K562 (cell line): ENCODE measurements around the gene TTC21A. TPM values are rescaled to one million over a fixed set of nuclear protein-coding genes. Genes with fewer than 3 reads are reported as not detected.

ENCODE experiments used
- ARID4B ChIP-seq: sonication (generic); formaldehyde crosslinking; IDR thresholded peaks from 2 replicates; pipeline ENCODE4 v1.8.0; 2022; ENCODE audit warnings: mild to moderate bottlenecking, missing genetic modification reagents
- BACH1 ChIP-seq: fragments of 200-800 bp; sonication (Bioruptor generic); IDR thresholded peaks from 2 replicates; pipeline ENCODE4 v1.6.1; 2016; ENCODE audit warnings: missing genetic modification characterization, missing compliant biosample characterization
- CREB3L1 ChIP-seq: fragments of 450-650 bp; IDR thresholded peaks from 2 replicates; pipeline ENCODE4 v1.6.1; 2014; ENCODE audit warnings: low read depth, mild to moderate bottlenecking, moderate library complexity, borderline replicate concordance
- CREBBP ChIP-seq: IDR thresholded peaks from one replicate; pipeline ENCODE4 v1.6.1; 2012; ENCODE audit warnings: low read depth, mild to moderate bottlenecking, control low read depth, inconsistent platforms, low read length
- MAFF ChIP-seq: IDR thresholded peaks from 2 replicates; pipeline ENCODE4 v1.6.1; 2012; ENCODE audit warnings: low read length, improper control_type of control experiment
- MCM5 ChIP-seq: fragments of 450-650 bp; IDR thresholded peaks from 2 replicates; pipeline ENCODE4 v1.6.1; 2016; ENCODE audit warnings: low read depth
- MXD1 ChIP-seq: fragments of 250-450 bp; sonication (Bioruptor Pico); IDR thresholded peaks from 2 replicates; pipeline ENCODE4 v1.8.0; 2021; ENCODE audit warnings: borderline replicate concordance, mild to moderate bottlenecking, moderate library complexity; ENCODE audit not compliant: poor library complexity, severe bottlenecking
- NFYB ChIP-seq: IDR thresholded peaks from 2 replicates; pipeline ENCODE4 v1.6.1; 2011; ENCODE audit warnings: mild to moderate bottlenecking, moderate library complexity; ENCODE audit not compliant: insufficient read length; ENCODE audit errors: extremely low read depth
- RUNX1 ChIP-seq: sonication (generic); IDR thresholded peaks from 2 replicates; pipeline ENCODE4 v1.6.1; 2016; ENCODE audit warnings: antibody characterized with exemption, low read depth
- SMAD2 ChIP-seq: fragments of 150-350 bp; IDR thresholded peaks from 2 replicates; pipeline ENCODE4 v1.6.1; 2014; ENCODE audit warnings: low read depth, mild to moderate bottlenecking, low read length
- SREBF2 ChIP-seq: sonication (generic); formaldehyde crosslinking; IDR thresholded peaks from 2 replicates; pipeline ENCODE4 v1.4.0; 2020; ENCODE audit warnings: mild to moderate bottlenecking, missing genetic modification reagents
- TAL1 ChIP-seq: fragments of 450-650 bp; IDR thresholded peaks from 2 replicates; pipeline ENCODE4 v1.6.1; 2016; ENCODE audit warnings: mild to moderate bottlenecking
- ZBTB12 ChIP-seq: fragments of 250-450 bp; sonication (Bioruptor Pico); IDR thresholded peaks from 2 replicates; pipeline ENCODE4 v1.4.0; 2020
- ZBTB33 ChIP-seq: sonication (generic); formaldehyde crosslinking; IDR thresholded peaks from 2 replicates; pipeline ENCODE4 v1.8.1; 2023; ENCODE audit warnings: mild to moderate bottlenecking, missing genetic modification reagents
- ZBTB7A ChIP-seq: IDR thresholded peaks from 2 replicates; pipeline ENCODE4 v1.6.1; 2011; ENCODE audit warnings: low read depth, mild to moderate bottlenecking, low read length, moderate library complexity, borderline replicate concordance; ENCODE audit not compliant: control insufficient read depth
- ZNF121 ChIP-seq: sonication (generic); formaldehyde crosslinking; conservative IDR thresholded peaks from 2 replicates; pipeline ENCODE4 v1.8.0; 2022; ENCODE audit warnings: missing genetic modification reagents
- ZNF668 ChIP-seq: fragments of 250-450 bp; sonication (Bioruptor Pico); IDR thresholded peaks from 2 replicates; pipeline ENCODE4 v1.8.0; 2022; ENCODE audit warnings: mild to moderate bottlenecking, inconsistent platforms
- ZNF785 ChIP-seq: fragments of 250-450 bp; sonication (Bioruptor Pico); IDR thresholded peaks from 2 replicates; pipeline ENCODE4 v1.4.0; 2020; ENCODE audit warnings: mild to moderate bottlenecking
- polyA plus RNA-seq, 8 experiments: library from polyadenylated mRNA; depleted of rRNA in 4 of 8; stranded (reverse) in 5 of 8; unstranded in 3 of 8; fragments of >200 nt; fragmentation: Nextera tagmentation in 2 of 8; fragmentation: Illumina TruSeq in 1 of 8; extraction: Ambion mirVana in 2 of 8; extraction: Trizol in 1 of 8; gene quantifications; 2 replicates each; pipeline versions ENCODE4 v1.2.1 to v1.2.3, GENCODE V29; 2011 to 2014; ENCODE audit warnings: inconsistent platforms in 1 of 8, missing spikeins in 1 of 8
- total RNA-seq, 7 experiments: library from RNA; depleted of rRNA in 6 of 7; stranded (reverse); fragments of >200 nt in 6 of 7; fragmentation: Illumina TruSeq in 2 of 7; extraction: Trizol in 2 of 7; gene quantifications; 2 replicates each; pipeline versions ENCODE4 v1.2.1 to v1.2.3, GENCODE V29; 2011 to 2021; ENCODE audit warnings: low replicate concordance in 1 of 7

Gene TTC21A
- total and polyA plus RNA-seq, 9 of the 15 experiments (the other 6 are each of a cell fraction or from before 2014, with no cell fraction given), result 0.22 to 1.4 (median 0.70) TPM

- TF ChIP-seq CREB3L1 (peak; percentile 81; the same call in 1 of the 2 replicates), TAL1 (no peak), MAFF (no peak), ZNF668 (CRISPR knock-in tag) (no peak), BACH1 (tag) (no peak), ZBTB12 (CRISPR knock-in tag) (peak; percentile 92), ZNF121 (CRISPR knock-in tag) (no peak), MXD1 (CRISPR knock-in tag) (no peak), CREBBP (no peak), ZNF785 (no peak), NFYB (no peak), SREBF2 (CRISPR knock-in tag) (no peak), ZBTB33 (0 out of 2 replicates have a peak, but pooled peaks have one; percentile 9), ARID4B (CRISPR knock-in tag) (peak; percentile 90), ZBTB7A (0 out of 2 replicates have a peak, but pooled peaks have one; percentile 2), RUNX1 (no peak), MCM5 (no peak), SMAD2 (no peak)
These were observed at the start of gene TTC21A, which contains the start of gene GORASP1 (continued) for GRCh38 chr3:39107388-39108199.
